HEK293 (cell line): ENCODE results near the gene KCND2.

Experiments used
- ZNF121 ChIP-seq: fragments of 450-650 bp; formaldehyde crosslinking; IDR thresholded peaks from 2 replicates; pipeline ENCODE4 v1.5.1; 2016; ENCODE audit warnings: missing biosample characterization, missing genetic modification characterization
- TF ChIP-seq, protein P1 (sequence below): fragments of 450-650 bp; formaldehyde crosslinking; IDR thresholded peaks from 2 replicates; pipeline ENCODE4 v1.5.1; 2016; ENCODE audit warnings: missing biosample characterization, missing genetic modification characterization

DNA sequence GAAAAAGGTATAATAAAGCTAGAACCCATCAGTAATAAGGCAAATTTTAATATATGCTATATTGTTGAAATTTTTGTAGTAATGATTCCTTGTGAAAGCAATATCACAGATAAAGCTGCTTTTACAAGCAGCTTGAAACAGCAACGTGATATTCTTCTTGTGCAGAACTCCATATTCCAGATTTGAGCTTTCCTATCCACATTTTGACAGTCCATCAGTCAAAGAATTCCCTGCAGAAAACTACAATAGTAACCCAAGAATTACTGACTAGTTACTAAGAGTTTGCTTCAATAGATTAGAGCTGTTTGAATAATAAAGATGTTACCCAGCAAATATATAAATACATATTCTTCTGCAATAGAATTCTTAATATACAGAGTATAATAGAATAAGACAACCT is 291.2 kb downstream of the KCND2 start:
- TF ChIP-seq, protein P1, sequence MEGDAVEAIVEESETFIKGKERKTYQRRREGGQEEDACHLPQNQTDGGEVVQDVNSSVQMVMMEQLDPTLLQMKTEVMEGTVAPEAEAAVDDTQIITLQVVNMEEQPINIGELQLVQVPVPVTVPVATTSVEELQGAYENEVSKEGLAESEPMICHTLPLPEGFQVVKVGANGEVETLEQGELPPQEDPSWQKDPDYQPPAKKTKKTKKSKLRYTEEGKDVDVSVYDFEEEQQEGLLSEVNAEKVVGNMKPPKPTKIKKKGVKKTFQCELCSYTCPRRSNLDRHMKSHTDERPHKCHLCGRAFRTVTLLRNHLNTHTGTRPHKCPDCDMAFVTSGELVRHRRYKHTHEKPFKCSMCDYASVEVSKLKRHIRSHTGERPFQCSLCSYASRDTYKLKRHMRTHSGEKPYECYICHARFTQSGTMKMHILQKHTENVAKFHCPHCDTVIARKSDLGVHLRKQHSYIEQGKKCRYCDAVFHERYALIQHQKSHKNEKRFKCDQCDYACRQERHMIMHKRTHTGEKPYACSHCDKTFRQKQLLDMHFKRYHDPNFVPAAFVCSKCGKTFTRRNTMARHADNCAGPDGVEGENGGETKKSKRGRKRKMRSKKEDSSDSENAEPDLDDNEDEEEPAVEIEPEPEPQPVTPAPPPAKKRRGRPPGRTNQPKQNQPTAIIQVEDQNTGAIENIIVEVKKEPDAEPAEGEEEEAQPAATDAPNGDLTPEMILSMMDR (tag by site-specific recombination): no peak
- TF ChIP-seq ZNF121: no peak
